NCI-H748 treated with DMSO at 0.1 percent for 48 hours (cell line): ENCODE results near the gene SDHAF1.
"Not testable (repeated sequence)": the region's sequence is repeated elsewhere in the genome, so short reads cannot be mapped to it uniquely, and the experiment has no call there.

Source experiments
- DNase-seq: peaks from one replicate; lab custom pipeline; 2025; lab: John Stamatoyannopoulos, UW

Gene SDHAF1

DNA sequence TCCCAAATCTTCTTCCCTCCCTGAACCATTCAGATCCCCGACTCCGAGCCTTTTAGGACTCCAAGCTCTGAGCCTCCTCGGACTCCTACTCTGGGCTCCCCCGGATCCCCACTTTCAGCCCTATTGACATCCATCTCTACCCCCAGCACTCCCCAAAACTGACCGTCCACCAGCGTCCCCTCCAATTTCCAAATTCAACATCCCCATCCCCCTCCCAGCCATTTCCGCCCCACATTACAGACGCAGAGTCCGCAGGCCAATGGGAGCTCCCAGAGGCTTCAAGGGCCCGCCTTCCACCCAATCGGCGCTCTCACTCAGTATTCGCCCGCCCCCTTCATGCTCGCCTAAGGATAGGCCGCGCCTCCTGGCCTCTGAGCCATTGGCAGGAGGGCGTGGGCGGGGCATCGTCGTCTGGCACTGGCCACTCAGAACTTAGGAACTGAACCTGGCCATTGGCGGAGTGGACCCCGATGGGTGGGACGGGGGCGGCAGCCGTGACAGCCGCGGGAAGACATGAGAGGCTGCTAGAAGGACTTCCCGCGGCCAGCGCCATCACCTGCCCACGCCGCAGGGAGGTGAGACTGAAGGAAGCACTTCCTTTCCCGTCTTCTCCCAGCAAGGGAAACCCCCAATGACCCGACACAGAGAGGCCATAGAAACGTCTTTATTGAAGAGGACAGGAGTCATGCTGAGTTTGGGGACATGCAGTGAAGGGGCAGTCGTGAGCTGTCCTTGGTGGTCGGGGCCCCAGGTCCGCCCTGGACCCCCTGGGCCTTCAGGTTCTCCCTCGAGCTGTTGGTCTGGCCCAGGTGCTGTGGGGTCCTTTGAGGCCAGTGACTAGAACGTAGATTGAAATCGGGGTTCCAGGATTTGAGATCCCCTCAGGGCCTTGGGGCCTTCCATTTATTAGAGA is 19.3 kb downstream of the SDHAF1 start, which contains the start of gene ALKBH6:
TSS of gene ALKBH6 (minus strand) at position 202 of the 913 bp plus-strand sequence. CDS start 816 bp downstream, outside the sequence.
- peak; percentile 99 for DNase-seq

DNA sequence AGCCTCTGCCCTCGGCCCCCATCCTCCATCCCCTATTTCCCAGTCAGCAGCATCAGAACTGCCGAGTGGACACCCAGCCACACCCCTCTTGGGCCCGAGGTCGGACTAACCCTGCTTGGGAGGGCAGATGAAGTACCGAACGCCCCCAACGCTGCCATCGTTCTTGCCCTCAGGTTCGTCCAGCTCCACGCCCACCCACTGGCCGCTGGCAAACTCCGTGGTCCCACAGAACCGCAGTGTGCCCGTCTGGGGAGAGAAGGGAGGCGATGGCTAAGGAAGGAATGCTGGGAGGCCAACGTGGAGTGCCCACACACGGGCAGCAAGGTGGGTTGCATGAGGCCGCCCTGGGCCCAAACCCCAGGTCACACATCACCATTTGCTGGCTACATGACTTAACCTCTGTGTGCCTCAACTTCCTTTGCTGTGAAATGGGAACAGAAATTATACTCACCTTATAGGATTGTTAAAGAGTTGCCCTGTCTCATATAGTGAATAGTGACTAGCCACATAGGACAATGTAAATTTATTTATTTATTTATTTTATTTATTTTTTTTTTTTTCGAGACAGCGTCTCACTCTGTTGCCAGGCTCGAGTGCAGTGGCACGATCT is 24.2 kb downstream of the SDHAF1 start:
- DNase-seq = no peak

DNA sequence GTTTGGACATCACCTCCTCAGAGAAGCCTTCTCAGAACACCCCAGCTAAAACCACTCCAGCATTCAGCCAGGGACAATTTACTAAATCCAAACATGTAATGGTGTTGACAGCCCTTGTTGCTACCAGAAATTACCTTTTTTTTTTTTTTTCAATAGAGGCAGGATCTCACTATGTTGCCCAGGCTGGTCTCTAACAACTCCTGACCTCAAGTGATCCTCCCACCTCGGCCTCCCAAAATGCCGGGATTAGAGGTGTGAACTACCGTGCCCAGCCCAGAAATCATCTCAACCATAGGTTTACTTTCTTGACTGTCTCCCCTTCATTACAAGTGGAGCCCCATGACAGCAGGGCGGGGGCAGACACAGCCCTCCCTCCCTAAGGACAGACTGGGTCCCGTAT is 28.4 kb downstream of the SDHAF1 start:
- no peak for DNase-seq

DNA sequence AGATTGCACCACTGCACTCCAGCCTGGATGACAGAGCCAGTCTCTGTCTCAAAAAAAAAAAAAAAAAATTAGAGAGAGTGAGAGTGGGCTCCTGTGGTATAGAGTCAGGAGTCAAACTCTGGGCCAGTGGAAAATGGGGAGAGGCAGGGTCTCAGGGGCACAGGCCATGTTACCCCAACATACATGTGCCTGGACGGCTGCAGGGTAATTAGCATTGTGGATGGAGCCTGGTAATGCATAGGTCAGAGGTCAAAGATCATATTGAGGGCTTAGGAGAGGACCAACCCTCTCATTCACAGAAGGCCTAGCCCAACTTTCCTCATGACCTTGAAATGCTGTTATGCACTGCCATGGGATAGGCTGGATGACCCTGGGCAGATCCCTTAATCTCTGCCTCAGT is 30.6 kb downstream of the SDHAF1 start:
- DNase-seq = no peak

DNA sequence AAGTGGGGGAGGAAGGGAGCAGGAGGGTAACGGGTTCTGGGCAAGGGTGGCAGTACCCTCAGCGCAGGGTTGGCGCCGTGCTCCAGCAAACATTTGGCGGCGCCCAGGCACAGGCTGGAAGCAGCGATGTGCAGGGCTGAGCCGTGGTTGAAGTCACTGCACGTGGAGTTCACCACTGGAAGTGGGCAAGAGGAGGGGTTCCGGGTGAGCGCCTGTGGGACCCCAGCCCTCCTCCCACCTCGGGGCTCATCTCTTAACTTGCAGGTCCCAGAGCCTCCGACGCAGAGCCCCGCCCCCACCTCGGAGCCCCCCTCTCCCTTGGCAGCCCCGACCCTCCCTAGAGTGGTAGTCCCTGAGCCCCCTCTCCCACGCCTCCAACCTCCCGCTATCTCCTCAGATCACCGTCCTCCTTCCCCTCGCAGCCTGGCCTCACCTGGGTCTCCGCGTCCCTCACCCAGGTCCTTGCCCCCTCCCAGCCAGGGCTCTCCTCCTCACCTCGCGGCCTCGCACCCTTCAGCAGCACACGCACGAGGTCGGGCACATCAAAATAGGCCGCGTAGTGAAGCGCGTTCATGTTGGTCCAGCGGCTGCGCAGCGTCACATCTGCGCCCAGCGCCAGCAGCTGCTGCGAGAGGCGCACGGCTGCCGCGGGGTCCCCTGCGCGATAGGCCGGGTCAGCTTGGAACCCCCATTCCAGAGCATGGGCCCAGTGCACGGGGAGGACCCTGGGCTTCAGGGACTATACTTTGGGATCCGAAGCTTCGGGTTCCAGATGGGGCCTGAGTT is 31.3 kb downstream of the SDHAF1 start:
- DNase-seq = no peak

DNA sequence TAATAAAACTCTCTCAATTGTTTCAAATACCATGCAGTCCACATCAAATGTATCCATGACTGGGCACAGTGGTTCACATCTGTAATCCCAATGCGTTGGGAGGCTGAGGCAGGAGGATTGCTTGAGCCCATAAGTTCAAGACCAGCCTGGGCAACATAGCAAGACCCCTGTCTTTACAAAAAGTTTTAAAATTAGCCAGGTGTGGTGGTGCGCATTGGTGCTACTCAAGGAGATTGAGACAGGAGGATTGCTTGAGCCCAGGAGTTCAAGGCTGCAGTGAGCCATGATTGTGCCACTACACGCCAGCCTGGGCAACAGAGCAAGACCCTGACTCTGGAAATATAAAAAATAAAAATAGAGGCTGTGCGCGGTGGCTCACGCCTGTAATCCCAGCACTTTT is 32.7 kb downstream of the SDHAF1 start:
- DNase-seq = no peak

DNA sequence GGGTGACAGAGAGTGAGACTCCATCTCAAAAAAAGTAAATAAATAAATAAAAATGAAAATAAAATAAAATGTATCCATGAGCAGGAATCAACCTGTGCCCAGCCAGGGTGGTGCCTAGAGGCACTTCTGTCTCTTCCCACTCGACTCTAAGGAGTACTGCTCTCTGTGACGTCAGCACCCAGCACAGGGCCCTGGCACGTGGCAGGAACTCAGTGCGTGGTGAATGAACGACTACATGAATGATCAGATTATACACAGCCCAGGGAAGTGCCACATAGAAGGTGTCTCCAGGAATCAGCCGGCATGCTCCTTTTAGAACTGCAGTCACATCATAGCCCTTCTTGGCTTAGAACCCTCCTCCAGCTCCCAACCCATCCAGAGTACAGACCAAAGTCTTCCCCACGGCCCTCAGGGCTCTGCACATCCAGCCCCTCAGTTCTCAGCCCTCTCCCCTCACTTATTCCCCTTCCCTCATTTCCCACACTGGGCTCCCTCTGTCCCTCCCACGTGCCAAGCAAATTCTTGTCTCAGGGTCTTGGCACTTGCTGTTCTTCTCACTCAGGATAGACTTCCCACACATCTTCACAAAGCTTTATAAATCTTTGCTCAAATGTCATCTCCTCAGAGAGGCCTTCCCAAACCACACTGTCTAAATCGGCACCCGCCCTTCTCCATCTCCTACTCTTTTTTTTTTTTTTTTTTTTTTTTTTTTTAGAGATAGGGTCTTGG is 33.5 kb downstream of the SDHAF1 start:
- DNase-seq = no peak

DNA sequence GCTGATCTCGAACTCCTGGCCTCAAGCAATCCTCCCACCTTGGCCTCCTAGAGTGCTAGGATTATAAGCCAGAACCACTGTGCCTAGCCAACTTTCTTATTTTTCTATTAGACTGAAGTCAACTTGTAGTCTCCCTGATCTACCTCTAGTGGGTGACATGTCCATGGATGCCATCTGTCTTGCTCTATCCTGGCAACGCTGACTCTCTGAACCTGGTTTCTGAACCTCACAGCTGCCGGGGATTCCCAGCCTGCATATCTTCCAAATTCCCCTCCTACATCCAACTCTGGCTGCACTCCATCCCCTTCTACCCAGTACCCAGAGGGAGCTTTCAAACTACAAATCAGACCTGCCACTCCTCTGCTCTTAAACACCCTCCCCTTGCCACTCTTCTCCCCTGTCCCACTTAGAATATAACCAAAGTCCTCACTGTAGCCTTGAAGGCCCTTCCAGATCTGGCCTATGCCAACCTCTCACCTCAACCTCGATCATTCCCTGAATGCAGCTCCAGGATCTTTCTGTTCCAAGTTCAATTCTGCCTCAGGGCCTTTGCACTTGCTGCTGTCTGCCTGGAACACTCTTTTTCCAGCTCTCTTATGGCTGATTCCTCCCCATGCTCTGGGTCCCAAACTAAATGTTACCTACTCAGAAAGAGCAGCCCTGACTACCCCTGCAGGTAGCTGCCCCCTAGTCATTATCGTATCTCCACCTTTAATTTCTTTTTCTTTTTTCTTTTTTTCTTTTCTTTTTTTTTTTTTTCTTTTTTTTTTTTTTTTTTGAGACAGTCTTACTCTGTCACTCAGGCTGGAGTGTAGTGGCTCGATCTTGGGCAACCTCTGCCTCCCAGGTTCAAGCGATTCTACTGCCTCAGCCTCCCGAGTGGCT is 35.5 kb downstream of the SDHAF1 start:
- no peak for DNase-seq

DNA sequence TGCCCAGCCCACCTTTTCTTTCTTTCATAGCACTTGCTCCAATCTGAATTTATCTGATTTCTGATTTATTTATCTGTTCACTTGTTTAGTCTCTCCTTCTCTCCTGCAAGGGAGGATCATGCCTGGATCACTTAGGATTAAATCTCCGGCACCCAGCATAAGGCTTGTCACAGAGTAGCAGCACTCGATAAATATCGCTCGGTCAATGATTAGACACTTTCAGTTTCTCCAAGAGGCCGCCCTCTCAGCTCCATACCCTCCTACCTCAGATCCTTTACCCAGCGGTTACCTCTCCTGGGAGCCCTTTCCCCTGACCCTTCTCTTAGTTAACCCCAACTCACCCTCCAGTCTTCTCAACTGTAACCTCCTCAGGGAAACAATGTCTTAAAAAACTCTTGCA is 36.3 kb downstream of the SDHAF1 start:
- no peak for DNase-seq

DNA sequence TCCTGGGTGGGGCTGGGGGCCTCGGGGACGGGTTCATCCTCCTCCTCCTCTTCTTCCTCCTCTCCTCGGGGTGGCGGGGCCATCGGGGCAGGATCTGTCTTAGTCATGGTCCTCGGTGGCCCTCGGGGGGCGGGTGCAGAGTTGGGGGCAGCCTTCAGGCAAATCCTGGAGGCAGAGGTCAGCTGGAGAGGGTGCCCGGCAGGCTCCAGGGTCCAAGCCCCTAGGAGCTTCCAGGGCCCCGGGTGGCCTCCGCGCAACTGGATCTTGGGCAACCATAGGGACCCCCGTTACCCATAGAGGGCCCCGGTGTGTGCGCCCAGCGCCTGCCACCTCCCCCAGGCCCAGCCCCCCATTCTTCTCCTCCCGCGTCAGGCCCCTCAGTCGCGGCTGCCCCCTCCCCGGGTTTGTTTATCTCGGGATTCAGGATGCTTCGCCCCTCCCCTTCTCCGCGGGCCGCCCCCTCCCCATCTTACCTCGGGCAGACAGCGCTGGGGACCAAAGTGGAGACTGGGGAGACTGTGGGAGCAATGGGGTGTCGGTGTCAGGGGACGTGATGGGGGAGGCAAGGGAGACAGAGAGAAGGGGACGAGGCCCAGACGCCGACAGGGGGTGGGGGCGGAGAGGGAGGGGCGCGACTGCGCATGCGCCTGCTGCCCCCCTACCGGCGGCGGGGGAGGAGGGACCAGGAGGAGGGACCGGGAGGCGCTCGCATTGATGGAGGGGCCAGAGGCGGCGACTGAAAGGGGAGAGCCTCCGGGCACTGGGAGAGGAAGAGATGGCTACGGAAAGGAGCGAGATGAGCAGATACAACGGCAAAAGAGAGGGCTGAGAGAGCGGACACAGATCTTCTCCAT is 37.5 kb downstream of the SDHAF1 start, which contains the start of gene CLIP3:
TSS of gene CLIP3 (minus strand) at position 623 of the 854 bp plus-strand sequence. CDS start at position 107, 516 bp downstream.
- DNase-seq = peak; percentile 64

DNA sequence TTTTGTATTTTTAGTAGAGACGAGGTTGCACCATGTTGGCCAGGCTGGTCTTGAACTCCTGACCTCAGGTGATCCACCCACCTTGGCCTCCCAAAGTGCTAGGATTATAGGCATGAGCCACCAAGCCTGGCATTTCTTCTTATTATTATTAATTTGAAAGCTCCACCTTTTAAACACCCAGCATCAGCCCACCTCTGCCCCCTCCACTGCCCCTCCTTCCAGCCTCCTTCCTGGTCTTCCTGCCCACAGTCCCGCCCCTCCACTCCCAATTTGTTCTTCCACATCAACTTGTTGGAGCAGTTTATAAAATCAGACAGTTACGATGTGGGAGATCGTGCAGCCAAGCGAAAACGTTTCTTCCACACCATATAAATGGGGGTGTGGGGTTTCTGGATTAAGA is 45.5 kb downstream of the SDHAF1 start:
- no peak for DNase-seq

DNA sequence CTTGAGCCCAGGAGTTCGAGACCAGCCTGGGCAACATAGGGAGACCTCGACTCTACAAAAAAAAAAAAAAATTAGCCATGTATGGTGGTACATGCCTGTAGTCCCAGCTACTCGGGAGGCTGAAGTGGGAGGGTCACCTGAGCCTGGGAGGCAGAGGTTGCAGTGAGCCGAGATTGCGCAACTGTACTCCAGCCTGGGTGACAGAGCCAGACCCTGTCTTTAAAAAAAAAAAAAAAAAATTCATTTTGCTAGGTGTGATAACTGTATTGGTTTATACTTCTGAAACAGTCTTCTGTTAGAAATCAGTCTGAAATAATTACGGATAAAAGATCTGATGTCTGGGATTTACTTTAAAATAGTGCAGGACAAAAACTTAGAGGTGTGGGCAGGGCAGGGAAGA is 46.1 kb downstream of the SDHAF1 start:
- DNase-seq = not testable (repeated sequence)

DNA sequence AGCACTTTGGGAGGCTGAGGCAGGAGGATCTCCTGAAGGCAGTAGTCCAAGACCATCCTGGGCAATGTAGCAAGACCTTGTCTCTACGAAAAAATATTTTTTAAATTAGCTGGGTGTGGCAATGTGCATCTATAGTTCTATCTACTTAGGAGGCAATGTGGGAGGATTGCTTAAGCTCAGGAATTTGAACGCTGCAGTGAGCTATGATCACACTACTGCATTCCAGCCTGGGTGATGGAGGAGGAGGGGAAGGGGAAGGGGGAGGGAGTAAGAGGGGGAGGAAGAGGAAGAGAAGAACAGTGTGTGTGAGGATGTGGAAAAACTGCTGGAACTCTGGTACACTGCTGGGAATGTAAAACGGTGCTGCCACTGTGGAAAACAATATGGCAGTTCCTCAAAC is 46.8 kb downstream of the SDHAF1 start:
- DNase-seq = no peak

DNA sequence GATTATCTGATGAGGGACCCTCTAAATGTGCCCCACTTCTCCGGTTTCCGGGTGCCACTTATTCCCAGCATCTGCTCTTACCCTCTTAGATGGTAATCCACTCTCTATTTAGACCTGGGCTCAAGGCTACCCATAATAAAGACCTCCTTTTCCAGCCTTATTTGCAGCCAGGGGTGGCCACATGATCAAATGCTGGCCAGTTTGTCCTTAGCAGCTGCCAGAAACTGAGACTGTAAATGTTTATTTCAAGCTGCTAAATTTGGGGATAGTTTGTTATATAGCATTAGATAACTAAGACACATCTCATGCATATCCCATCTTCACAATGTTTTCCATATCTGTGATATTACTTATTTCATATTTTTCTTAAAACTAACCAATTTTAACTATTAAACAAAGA is 49.0 kb downstream of the SDHAF1 start:
- no peak for DNase-seq
